Kidney (tissue), 14 donors: Measurements from ENCODE around the gene ZBED3. TPM values are rescaled to one million over a fixed set of nuclear protein-coding genes. Genes with fewer than 3 reads are reported as not detected.
A peak's percentile ranks its signal among the peaks of the same experiment; 100 is the strongest.

Experiments
- DNase-seq, 5 donors: peaks; one replicate each; pipeline ENCODE4 v3.0.0-alpha.2; 2013 to 2020
- FAIRE-seq: peaks from 2 replicates; lab custom pipeline; 2012; peaks lifted over from hg19 to GRCh38; lab: Jason Lieb, UNC
- H3K27ac ChIP-seq, 2 donors: one replicate each; pipeline ENCODE4 v1.7.0; 2013; ENCODE audit warnings: low read depth in 2 of 2, low read length in 2 of 2, inconsistent platforms in 1 of 2
- H3K27me3 ChIP-seq: one replicate; pipeline ENCODE4 v1.7.1; 2013; ENCODE audit warnings: low read length, inconsistent platforms; ENCODE audit not compliant: control insufficient read depth, insufficient read depth
- H3K36me3 ChIP-seq, 3 donors: one replicate each; pipeline versions ENCODE4 v1.7.0 to v1.7.1; 2013; ENCODE audit warnings: low read length in 3 of 3, control low read depth in 1 of 3, inconsistent platforms in 1 of 3; ENCODE audit not compliant: insufficient read depth in 3 of 3, control insufficient read depth in 2 of 3
- H3K4me1 ChIP-seq, 3 donors: one replicate each; pipeline versions ENCODE4 v1.7.0 to v1.7.1; 2013; ENCODE audit warnings: low read length in 3 of 3, inconsistent platforms in 1 of 3, low read depth in 1 of 3; ENCODE audit not compliant: control insufficient read depth in 2 of 3, insufficient read depth in 2 of 3
- H3K4me3 ChIP-seq, 3 donors: one replicate each; pipeline versions ENCODE4 v1.7.0 to v1.8.1; 2013; ENCODE audit warnings: low read length in 3 of 3, control low read depth in 1 of 3, inconsistent platforms in 1 of 3
- H3K9ac ChIP-seq, 3 donors: one replicate each; pipeline versions ENCODE4 v1.7.0 to v1.7.1; 2013; ENCODE audit warnings: low read length in 3 of 3, control low read depth in 1 of 3, inconsistent platforms in 1 of 3
- H3K9me3 ChIP-seq, 3 donors: one replicate each; pipeline versions ENCODE4 v1.7.0 to v1.7.1; 2013; ENCODE audit warnings: low read length in 3 of 3, control low read depth in 1 of 3, inconsistent platforms in 1 of 3; ENCODE audit not compliant: control insufficient read depth in 2 of 3, insufficient read depth in 1 of 3
- intact Hi-C: fragments of 100-400 bp; cut with DNase I; formaldehyde crosslinking; loops from one replicate; pipeline ENCODE4 v1.11.1; 2022
- polyA plus RNA-seq: library from polyadenylated mRNA; stranded (reverse); fragments of 350-450 nt; fragmentation: Illumina TruSeq; extraction: RNeasy Lipid Tissue Mini Kit (QIAGEN cat#74804); gene quantifications from one replicate; pipeline ENCODE4 v1.2.3, GENCODE V29; 2014; ENCODE audit warnings: low read depth, low replicate concordance; ENCODE audit not compliant: insufficient read depth
- total RNA-seq: library from RNA; stranded (reverse); fragmentation: NEBNext Ultra II Directional; extraction: Animal tissue kit (Norgen Biotek cat#: 25700); gene quantifications from one replicate; pipeline ENCODE4 v1.2.1, GENCODE V29; 2021
- TF ChIP-seq, protein P1 (sequence below): IDR thresholded peaks from 3 replicates; pipeline ENCODE4 v1.5.1; 2012; ENCODE audit warnings: mild to moderate bottlenecking, moderate library complexity, borderline replicate concordance; ENCODE audit not compliant: insufficient read depth; ENCODE audit errors: extremely low read depth
- donor health status: control.
- donor health status: control.
- donor health status: control.
- donor health status: control.
- donor health status: control.
- donor health status: DM: yes; HTN: yes; CAD: no.
- donor health status: Normal renal cell carcinoma (clear cell type).

ZBED3 gene
- total and polyA plus RNA-seq, 2 donors from 2014 or later, result 8.9 to 20.7 TPM

DNA sequence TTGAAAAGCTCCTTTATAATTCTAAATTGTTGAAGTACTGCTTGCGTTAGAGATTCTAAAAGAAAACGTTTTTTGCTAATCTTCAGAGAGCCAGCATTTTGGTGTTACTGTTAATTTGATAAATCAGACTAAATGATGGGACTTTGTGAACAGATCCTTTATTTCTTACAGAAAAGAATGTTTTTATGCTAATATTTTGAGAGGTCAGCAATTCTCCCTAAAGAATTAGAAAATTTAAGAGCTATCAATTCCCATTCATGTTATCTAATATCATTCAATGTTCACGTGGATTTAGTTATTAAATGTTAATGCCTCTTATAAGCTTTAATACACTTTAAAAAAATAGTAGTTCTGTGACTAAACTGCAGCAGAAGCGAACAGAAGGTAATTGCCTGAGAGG is 54.5 kb downstream of the ZBED3 start:
- FAIRE-seq, result no peak
- DNase-seq, result no peak
- H3K27me3 ChIP-seq, result no peaks in the 10 kb centered on the region
- intact Hi-C loops, result no loop called here
- H3K4me3 ChIP-seq, result no peak overlapping the region
- H3K27ac ChIP-seq, result no peak overlapping the region
- peaks cover 0 to 3% (median 0%) of the 10 kb centered on the region in 3 donors for H3K9me3 ChIP-seq
- peaks cover 0 to 12% (median 7%) of the 10 kb centered on the region in 3 donors for H3K4me1 ChIP-seq
- H3K9ac ChIP-seq, result no peak overlapping the region
- TF ChIP-seq, protein P1, sequence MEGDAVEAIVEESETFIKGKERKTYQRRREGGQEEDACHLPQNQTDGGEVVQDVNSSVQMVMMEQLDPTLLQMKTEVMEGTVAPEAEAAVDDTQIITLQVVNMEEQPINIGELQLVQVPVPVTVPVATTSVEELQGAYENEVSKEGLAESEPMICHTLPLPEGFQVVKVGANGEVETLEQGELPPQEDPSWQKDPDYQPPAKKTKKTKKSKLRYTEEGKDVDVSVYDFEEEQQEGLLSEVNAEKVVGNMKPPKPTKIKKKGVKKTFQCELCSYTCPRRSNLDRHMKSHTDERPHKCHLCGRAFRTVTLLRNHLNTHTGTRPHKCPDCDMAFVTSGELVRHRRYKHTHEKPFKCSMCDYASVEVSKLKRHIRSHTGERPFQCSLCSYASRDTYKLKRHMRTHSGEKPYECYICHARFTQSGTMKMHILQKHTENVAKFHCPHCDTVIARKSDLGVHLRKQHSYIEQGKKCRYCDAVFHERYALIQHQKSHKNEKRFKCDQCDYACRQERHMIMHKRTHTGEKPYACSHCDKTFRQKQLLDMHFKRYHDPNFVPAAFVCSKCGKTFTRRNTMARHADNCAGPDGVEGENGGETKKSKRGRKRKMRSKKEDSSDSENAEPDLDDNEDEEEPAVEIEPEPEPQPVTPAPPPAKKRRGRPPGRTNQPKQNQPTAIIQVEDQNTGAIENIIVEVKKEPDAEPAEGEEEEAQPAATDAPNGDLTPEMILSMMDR, result no peak
- peaks cover 3 to 7% (median 3%) of the 10 kb centered on the region in 3 donors for H3K36me3 ChIP-seq

DNA sequence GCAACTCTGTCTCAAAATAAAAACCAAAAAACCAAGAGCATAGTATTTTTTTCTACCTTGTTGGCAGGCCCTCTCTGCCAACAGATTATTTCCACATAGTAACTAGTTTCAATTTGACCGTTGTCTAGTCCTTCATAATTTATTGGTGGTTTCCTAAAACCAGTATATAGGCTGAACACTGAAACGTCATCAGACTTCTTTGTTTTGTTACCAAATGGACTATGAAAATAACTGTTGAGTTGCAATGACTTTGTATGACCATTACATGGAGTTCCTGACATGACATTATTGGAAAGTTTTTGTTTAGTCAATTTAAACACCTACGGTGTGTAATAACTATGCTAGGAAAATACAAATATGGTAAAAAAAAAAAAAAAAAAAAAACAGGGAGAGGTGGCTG is 55.2 kb downstream of the ZBED3 start:
- Histone ChIP-seq H3K27me3 (no peaks in the 10 kb centered on the region), H3K36me3 (peaks cover 3% of the 10 kb centered on the region in 3 donors), H3K9ac (no peak overlapping the region), H3K9me3 (peaks cover 0 to 3% (median 0%) of the 10 kb centered on the region in 3 donors), H3K4me3 (peak overlapping the region in 1 of 3 donors; percentile 92), H3K27ac (no peak overlapping the region), H3K4me1 (peaks cover 0 to 12% (median 7%) of the 10 kb centered on the region in 3 donors)
- FAIRE-seq (no peak), DNase-seq (no peak)
- intact Hi-C loops, result no loop called here
- TF ChIP-seq, protein P1, result no peak

DNA sequence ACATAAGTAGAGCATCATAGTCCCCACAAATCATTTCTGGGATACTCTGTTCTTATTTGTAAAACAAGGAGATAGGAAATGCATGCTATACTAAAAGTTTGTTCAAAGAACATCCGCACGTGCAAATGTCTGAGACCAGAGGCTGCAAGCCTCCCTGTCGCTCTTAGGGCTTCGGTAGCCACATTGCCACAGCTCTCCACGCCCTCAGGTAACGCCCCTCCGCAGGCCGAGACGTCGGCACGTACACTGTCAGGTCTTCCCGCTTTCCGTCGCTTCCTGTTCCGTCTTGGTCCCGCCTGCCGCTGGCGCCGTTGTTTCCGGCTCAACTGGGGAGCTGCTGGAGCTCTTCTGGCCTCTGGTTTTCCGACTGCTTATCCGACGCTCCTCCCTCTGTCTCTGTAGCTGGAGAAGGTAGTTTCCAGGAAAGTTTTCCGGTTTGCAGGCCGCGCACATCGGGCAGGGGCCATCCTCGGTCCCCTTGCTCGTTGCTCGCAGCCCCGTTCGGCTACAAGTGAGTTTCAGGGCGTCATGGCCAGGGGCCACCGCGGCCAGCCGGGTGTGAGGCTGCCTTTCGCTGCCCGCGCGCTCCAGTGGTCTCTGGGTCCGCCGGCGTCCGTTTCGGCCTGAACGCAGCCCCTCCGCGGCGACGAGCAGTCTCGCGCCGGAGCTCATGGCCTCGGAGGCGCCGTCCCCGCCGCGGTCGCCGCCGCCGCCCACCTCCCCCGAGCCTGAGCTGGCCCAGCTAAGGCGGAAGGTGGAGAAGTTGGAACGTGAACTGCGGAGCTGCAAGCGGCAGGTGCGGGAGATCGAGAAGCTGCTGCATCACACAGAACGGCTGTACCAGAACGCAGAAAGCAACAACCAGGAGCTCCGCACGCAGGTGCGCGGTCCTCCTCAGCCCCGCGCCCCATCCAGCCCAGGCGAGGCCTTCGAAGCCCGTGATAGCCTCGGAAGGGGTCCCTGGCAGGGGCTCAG is 56.7 kb downstream of the ZBED3 start, which contains the start of gene AGGF1:
Gene AGGF1, plus strand, starts transcription at position 308 of the 975 bp plus-strand sequence. Its CDS starts 363 bp downstream, at position 671.
- intact Hi-C loops, result no loop called here

More for the DNA sequence above, 56.7 kb downstream of the ZBED3 start, which contains the start of gene AGGF1:
- DNase-seq (peak; percentile 95 to 98 (median 97)), FAIRE-seq (no peak)
- Histone ChIP-seq H3K9me3 (peaks cover 0 to 3% (median 0%) of the 10 kb centered on the region in 3 donors), H3K36me3 (no peaks in the 10 kb centered on the region), H3K27me3 (no peaks in the 10 kb centered on the region), H3K4me3 (peak within 1 kb of the TSS; percentile 81 to 92 (median 88)), H3K27ac (peak within 1 kb of the TSS; percentile 81 to 95), H3K4me1 (peaks cover 0 to 12% (median 7%) of the 10 kb centered on the region in 3 donors), H3K9ac (peak within 1 kb of the TSS; percentile 61 to 95 (median 83))
- TF ChIP-seq, protein P1, result peak; percentile 8
